Activated CD8-positive, alpha-beta memory T cell treated with anti-CD3 and anti-CD28 coated beads, Interleukin-2, amount 10 ng/mL, durations not matched to agents 7 days and 5 days (primary cell): ENCODE results near the gene HSF5. TPM values are rescaled to one million over a fixed set of nuclear protein-coding genes. Genes with fewer than 3 reads are reported as not detected.

Source experiments
- ATAC-seq: fragments of 150-1000 bp; cut with Tn5 transposase; one replicate; pipeline ENCODE4 v1.10.0; 2021; ENCODE audit warnings: moderate library complexity
- CTCF ChIA-PET: fragments of 350-600 bp; sonication (Branson Sonifier 250); formaldehyde crosslinking; loops from one replicate; lab custom pipeline; 2021; ENCODE audit warnings: antibody characterized with exemption; lab: Charles Lee
- DNase-seq: peaks from one replicate; pipeline ENCODE4 v3.0.0-alpha.2; 2020
- H3K27ac Mint-ChIP-seq: one replicate; pipeline ENCODE4 v1.8.0; 2021; ENCODE audit warnings: mild to moderate bottlenecking, mixed read lengths
- H3K27me3 Mint-ChIP-seq: one replicate; pipeline ENCODE4 v1.8.0; 2021; ENCODE audit warnings: mixed read lengths
- H3K36me3 Mint-ChIP-seq: one replicate; pipeline ENCODE4 v1.8.0; 2021; ENCODE audit warnings: mild to moderate bottlenecking, mixed read lengths
- H3K4me1 Mint-ChIP-seq: one replicate; pipeline ENCODE4 v1.8.0; 2021; ENCODE audit warnings: mixed read lengths
- H3K4me3 Mint-ChIP-seq: one replicate; pipeline ENCODE4 v1.8.0; 2021; ENCODE audit warnings: mild to moderate bottlenecking, moderate library complexity, mixed read lengths
- H3K9me3 Mint-ChIP-seq: one replicate; pipeline ENCODE4 v1.8.0; 2022; ENCODE audit warnings: low read depth, mixed read lengths
- total RNA-seq, 2 experiments: library from RNA; stranded (reverse); gene quantifications; one replicate each; pipeline ENCODE4 v1.2.3, GENCODE V29; 2021

The HSF5 gene
- total RNA-seq, 2 experiments from 2014 or later = 0.41 to 0.61 TPM

GRCh38 chr17:58371300-58371950 is 116.8 kb downstream of the HSF5 start:
- Mint-ChIP-seq H3K27me3 (no peaks in the 10 kb centered on the region), H3K9me3 (no peaks in the 10 kb centered on the region), H3K4me3 (no peak overlapping the region), H3K27ac (no peak overlapping the region), H3K36me3 (no peaks in the 10 kb centered on the region), H3K4me1 (peaks cover 9% of the 10 kb centered on the region)
- CTCF ChIA-PET = interaction anchor here (0.8 kb wide), 1 partner anchor 20 kb away, joined by 3 read pairs; no protein-coding TSS in a partner anchor
- ATAC-seq = no peak
- no peak for DNase-seq

- Mint-ChIP-seq H3K36me3 (no peaks in the 10 kb centered on the region), H3K27ac (no peak overlapping the region), H3K4me1 (peaks cover 9% of the 10 kb centered on the region), H3K27me3 (no peaks in the 10 kb centered on the region), H3K9me3 (no peaks in the 10 kb centered on the region), H3K4me3 (no peak overlapping the region)
- ATAC-seq (no peak), DNase-seq (no peak)
- CTCF ChIA-PET = interaction anchor here (1.5 to 2.1 kb wide), 2 partner anchors 53 to 120 kb away, joined by 3 to 6 read pairs; no protein-coding TSS in a partner anchor
Measured at GRCh38 chr17:58370716-58371115, 117.5 kb downstream of the HSF5 start.

- H3K36me3 Mint-ChIP-seq = no peaks in the 10 kb centered on the region
- H3K4me3 Mint-ChIP-seq = no peak overlapping the region
- H3K27me3 Mint-ChIP-seq = no peaks in the 10 kb centered on the region
- H3K4me1 Mint-ChIP-seq = peaks cover 9% of the 10 kb centered on the region
- no peak overlapping the region for H3K27ac Mint-ChIP-seq
- CTCF ChIA-PET = interaction anchor here (0.8 to 2.1 kb wide), 3 partner anchors 8 to 120 kb away, joined by 3 to 6 read pairs (median 3); no protein-coding TSS in a partner anchor
- H3K9me3 Mint-ChIP-seq = no peaks in the 10 kb centered on the region
- ATAC-seq (no peak), DNase-seq (no peak)
Measured at GRCh38 chr17:58370309-58370708, 117.9 kb downstream of the HSF5 start.

Other genes with a start within 250 kb of the HSF5 start
- not detected for gene LPO, start 249.8 kb downstream of the HSF5 start, total RNA-seq
- under 1 TPM in 1 of 2 experiments, not detected in 1; 0.09 TPM for gene MPO, start 207.5 kb downstream of the HSF5 start, total RNA-seq
- 10 to 100 TPM; 25.6 to 66.3 TPM for gene TSPOAP1, start 159.6 kb downstream of the HSF5 start, total RNA-seq
- 100 to 1,000 TPM in 1 of 2 experiments, 10 to 100 TPM in 1; 63.3 to 127 TPM for gene SUPT4H1, start 136.2 kb downstream of the HSF5 start, total RNA-seq
- under 1 TPM; 0.23 to 0.52 TPM for gene RNF43, start 70.9 kb downstream of the HSF5 start, total RNA-seq
- gene MTMR4, start 26.2 kb upstream of the HSF5 start, total RNA-seq = 10 to 100 TPM; 57.9 to 63.8 TPM
- under 1 TPM; 0.28 to 0.35 TPM for gene TEX14, start 203.6 kb upstream of the HSF5 start, total RNA-seq
- gene RAD51C, start 204.2 kb upstream of the HSF5 start, total RNA-seq = 10 to 100 TPM; 61.3 to 65.0 TPM